H4 (cell line): ENCODE measurements around the gene LTB4R2. TPM values are rescaled to one million over a fixed set of nuclear protein-coding genes. Genes with fewer than 3 reads are reported as not detected.

Source experiments
- DNase-seq: peaks from one replicate; pipeline ENCODE4 v3.0.0-alpha.2; 2015; ENCODE audit warnings: low spot score
- total RNA-seq: library from RNA; depleted of rRNA; stranded (reverse); fragments of >200 nt; shearing (Covaris generic); gene quantifications from 2 replicates; pipeline ENCODE4 v1.2.3, GENCODE V29; 2014; rRNA removed

LTB4R2 gene, protein sequence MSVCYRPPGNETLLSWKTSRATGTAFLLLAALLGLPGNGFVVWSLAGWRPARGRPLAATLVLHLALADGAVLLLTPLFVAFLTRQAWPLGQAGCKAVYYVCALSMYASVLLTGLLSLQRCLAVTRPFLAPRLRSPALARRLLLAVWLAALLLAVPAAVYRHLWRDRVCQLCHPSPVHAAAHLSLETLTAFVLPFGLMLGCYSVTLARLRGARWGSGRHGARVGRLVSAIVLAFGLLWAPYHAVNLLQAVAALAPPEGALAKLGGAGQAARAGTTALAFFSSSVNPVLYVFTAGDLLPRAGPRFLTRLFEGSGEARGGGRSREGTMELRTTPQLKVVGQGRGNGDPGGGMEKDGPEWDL
- total RNA-seq: 0.33 and 0.45 TPM in 2 replicates

DNA sequence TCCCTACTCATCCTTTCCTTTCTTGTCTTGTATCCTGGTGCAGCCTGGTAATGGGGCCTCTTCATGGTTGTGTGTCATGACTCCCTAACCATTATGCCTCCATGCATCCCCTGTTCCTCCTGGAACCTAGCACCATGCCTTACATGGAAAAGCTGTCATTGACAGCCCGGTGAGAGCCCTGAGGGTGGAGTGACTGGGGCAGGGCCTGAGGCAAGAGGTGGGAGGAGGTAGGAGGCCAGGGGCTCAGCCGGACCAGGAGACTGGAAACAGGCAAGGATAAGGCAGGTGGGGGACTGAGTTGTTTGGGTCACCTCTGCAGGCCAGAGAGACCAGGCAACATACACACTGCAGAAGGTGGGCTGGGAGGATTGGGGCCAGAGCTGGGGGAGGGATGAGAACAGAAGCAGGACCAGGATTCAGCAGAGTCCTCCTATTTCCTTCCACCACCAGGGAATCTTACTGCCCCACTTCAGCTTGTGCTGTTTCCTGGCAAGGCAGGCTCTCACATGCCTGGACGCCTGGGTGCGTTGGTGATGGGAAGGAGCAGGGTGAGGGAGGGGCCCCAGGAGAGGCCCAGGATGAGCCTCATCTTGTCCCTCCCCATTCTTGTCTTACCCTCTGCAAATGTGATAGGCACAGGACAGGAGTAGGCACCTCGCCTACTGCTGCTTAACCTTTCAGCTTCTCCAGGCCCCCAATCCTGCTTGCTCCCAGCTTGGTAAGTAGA is at the start of gene LTB4R2:
TSS of gene LTB4R2 (plus strand) at position 603 of the 727 bp plus-strand sequence. CDS start 525 bp downstream, outside the sequence.
- DNase-seq: no peak

DNA sequence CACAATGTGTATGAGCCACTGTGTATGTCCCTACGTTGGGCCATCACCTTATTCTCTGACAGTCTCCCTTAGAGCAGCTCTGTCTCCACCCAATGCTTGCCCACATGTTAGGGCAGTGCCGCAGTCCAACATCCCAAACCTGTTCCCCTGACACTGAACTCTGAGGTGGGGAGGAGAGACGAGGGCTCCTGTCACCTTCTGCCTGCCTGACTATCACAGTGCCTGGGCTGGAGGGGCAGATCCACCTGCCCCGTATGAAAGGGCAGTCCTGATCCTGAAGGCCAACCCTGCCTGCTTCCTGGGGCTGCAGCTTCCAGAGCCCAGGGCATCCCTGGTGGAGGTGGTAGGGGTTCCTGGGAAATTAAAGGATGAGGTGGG is 49.2 kb upstream of the LTB4R2 start:
- DNase-seq: no peak

DNA sequence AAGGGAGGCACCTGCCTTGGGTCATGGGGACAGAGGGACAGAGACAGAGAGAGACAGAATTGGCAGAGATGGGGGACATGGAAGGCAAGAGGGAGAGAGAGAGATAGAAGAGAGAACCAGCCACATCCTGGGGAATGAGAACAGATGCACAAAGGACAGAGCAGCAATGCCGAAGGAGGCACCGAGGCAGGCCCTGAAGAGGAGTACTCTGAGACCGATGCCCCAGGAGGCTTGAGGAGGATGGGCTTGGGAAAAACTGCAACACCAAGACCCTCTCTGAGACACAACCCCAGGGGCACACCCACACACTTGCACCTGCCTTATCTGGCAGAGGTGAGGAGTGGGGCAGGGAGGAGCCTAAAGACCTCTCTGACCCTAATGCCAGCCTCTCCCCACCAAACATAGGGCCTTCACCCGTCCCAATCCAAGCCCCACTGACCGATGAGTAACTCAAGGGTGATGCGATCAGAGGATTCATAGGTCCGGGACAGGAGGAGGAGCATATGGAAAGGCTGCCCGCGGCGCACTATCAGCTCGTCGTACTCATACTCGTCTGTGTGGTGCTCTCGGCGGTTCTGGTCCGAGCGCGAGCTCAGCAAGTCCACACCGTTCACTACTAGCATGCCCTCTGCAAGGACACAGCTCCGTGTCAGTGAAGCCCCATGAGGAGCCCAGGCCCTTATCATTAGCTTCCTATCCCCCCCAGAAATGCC is 48.5 kb upstream of the LTB4R2 start:
- DNase-seq: no peak

DNA sequence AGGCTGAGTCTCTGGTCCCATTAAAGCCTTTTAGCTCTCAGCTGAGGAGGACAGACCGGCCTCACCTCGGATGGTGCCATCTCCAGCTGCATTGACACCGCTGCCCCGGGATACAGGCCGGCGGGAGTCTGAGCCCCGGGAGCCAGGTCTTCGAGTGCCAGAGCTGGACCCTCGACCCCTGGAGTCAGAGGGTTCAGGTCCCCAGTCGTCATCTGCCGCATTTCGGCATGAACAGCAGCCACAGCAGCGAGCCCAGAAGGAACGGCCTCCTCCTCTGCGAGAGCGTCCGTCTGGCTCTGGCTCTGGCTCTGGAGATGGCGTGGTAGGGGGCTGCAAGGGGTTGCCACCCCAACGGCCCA is 48.0 kb upstream of the LTB4R2 start:
- no peak for DNase-seq

DNA sequence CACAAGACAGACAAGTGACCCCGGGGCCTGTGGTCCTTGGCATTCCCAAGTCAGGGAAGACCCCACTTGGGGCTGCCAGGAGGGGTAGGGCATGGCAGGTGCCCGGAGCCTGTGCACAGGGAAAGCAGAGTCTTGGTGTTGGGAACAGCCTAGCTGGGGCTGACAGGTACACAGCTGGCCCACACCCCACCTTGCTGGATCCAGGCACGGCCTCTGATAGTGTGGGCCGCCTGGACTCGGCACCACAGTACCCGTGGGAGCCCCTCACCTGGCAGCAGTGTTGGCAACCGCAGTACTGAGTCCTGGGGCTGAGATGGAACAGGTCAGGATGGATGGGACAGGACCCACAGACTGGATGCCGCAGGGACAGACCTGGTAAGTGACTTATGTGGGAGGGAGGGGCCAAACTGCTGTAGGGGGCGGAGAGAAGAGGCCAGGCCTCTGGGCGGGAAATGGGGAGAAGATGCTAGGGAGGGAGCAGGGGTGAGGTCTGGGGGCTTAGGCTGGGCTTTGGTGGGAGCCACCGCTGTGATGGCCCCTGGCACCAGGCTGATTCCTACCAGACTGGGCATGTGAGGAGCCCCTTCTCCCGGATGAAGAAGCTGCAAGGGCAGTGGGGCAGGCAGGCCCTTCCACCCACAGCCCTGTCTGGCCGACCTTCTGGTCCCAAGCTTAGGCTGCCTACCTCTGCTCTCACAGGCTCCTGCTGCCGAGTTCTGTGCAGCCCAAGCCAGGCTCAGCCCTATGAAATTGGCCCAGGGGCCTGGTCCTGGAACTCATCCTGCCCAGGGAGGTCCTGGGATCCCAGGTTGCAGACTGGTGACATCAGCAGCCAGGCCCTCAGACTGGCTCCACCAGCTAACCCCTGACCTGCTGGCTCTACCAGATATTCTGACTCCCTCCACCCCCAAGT is 46.9 kb upstream of the LTB4R2 start, which contains the start of gene TGM1:
TSS of gene TGM1 (minus strand) at position 357 of the 913 bp plus-strand sequence. CDS start 825 bp downstream, outside the sequence.
- no peak for DNase-seq

DNA sequence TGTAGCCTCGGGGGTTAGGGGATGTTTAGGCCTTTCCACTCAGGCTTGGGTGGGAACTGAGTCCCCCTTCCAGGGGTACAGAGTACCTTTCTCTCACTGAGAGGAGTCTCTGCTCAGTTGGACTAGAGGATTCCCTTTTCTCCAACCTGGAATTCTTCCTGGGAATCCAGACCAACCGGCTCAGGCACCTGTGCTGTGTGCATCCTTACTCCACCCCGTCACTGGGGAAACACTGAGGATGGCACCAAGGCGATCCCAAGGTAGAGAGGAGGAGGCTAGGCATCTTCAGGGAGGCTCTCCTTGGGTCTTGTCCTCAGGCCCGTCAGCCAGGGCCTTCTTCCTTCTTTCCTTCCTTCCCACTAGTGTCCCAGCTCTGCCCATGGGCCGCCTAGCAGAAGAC is 46.1 kb upstream of the LTB4R2 start:
- DNase-seq: no peak

DNA sequence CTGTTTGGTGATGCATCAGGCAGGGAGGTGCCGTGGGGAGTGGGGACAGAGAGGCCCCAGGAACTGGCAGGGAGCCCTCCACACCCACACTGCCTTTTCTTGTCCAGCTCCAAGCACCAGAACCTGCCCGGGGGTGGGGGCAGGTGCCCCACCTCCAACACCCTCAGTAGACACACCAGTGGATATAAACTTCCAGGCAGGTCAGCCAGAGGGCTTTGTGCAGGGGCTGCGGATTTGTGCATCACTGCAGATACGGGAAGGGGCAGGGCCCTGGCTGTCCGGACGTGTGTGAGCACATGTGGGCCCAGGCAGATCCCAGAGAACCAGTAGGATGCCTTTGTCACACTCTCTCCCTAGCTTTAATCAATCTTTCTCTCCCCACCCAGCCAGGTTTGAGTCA is 45.6 kb upstream of the LTB4R2 start:
- DNase-seq: no peak

DNA sequence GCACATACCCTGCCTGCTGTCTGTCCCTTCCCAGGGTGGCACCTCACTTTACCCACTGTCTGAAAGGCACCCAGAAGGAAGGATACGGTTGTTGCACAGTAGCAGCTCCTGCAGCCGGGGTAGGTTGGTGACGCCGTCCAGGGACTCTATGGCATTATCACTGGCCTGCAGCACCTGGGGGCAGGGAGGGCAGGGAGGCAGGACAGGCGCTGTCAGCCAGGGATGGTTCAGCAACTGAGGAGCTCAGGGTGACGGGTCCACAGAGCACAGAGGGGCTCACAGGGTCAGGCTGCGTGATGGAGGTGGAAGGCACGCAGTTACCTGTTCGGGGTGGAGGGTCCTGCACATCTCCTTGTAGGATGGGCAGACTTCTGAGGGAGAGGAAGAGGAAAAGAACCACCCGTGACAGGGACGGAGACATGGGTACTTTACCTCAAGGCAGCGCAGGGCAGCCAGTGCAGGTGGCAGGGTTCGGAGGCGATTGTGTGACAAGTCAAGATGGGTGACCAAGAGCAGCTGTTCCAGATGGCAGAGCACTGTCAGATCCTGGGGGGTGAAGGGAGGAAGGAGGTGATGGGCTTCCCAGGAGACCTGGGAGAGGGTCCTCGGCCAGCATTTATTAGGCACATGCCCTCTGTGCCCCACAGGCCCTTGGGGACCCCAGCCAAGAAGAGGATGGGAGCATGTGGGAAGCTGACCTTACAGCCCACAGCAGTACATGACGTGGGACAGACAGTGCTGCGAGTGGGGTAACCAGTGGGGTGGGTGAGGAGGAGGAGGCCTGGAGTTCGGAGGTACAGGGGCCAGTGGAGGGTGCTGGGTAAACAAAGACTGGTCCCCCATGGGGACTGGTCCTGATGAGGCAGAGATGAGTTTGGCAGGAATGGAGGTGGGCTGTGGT is 43.3 kb upstream of the LTB4R2 start:
- DNase-seq: no peak

DNA sequence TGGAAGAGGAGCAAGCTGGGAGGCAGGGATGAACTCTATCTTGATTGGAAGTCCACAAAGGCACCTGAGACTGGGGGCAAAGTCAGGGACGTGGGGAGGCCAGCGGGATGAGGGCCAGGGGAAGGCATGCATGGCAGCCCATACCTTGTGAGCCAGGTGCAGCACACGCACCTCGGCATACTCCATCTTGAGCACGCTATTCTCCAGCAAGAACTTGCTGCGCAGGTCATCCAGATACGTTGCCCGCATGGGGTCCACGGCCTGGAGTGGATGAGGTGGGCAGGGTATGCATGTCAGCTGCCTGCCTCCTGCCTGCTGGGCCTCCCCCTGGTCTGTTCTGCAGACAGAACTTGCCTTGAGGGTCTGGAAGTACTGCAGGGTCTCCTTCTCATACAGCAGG is 42.4 kb upstream of the LTB4R2 start:
- no peak for DNase-seq

DNA sequence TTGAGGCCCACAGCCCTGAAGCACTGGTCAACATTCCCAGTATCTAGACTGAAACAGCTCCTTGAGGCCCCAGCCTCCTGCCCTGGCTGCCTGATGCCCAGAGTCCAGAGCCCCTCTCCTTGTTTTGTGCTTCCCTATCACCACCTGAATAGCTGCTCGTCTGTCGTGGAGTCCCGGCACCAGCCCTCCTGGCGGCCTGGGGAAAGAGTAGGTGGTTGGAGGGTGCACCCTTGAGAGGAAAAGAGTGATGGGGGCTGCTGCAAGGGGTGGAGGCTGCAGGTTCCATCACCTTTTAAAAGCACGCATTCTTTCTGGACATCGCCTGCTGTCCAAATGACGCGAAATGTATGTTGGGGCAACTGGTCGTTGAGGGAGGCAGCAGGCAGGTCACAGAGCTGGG is 41.7 kb upstream of the LTB4R2 start:
- no peak for DNase-seq

DNA sequence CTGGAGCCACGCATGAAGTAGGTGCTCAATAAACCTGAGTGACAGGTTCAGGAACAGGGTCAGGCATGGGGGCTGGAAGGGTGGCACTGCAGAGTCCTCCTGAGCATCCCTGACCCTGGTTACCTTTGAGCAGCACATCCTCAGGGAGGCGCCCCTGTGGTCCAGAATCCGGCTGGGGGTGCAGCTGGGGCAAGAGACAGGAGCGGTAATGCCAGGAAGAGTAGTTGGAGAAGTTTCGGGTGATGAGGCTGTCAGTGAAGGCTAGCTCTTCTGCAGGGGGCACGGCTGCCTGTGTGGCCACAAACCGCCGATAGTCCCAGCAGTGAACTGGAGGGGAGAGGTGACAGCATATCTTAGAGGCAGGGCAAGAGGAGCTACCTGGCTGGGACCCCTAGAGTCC is 40.6 kb upstream of the LTB4R2 start:
- no peak for DNase-seq

DNA sequence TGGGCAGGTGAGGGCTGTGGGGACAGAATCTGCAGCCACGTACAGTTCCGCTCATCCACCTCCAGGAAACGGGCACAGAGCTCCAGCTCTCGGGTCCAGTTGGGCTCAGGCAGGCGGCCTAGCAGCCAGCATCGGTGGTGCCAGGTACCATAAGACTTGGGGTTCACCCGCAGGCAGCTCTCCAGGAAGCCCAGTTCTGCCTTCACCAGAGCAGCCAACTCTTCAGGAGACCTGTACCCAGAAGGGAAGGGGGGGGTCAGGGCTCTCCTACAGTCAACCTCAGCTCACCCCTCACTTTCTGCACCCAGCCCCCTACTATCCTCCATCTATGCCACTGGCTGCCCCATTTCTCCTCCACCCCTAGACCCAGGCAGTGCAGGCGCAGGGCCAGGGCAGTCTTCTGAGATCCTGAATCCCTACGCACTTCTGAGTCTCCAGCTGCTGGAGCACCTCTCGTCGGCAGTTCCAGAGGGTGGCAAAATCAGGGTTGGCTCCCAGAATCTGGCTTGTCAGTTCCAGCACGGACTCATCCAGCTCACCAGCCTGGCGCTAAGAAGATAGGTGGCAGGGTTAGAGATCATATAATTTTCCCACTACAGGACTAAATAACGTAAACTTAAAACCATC is 39.9 kb upstream of the LTB4R2 start:
- DNase-seq: no peak

DNA sequence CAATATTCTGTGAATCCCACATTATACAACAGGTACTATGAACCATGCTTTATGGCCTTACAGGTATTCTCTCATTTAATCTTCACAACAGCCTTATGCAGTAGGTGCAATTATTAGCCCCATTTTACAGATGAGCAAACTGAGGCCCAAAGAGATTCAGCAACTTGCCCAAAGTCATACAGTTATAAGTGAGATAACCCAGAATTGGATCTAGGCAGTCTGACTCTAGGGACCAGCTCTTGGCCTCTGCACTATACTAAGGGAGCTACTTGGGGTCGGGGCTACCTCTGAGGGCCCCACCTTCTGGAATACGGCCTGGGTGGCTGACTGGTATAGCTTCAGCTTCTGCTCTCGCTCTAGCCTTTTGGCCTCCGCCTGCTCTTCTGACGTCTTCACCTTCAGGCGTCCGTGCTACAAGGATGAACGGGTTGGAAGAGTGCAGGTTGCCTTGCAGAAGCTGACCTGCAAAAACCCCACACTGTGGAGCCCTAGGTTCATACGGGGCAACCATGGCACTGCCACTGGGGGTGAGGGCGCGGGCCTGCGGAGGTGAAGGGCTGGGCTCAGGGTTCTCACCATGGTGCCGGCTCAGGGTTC is 39.3 kb upstream of the LTB4R2 start:
- DNase-seq: no peak

DNA sequence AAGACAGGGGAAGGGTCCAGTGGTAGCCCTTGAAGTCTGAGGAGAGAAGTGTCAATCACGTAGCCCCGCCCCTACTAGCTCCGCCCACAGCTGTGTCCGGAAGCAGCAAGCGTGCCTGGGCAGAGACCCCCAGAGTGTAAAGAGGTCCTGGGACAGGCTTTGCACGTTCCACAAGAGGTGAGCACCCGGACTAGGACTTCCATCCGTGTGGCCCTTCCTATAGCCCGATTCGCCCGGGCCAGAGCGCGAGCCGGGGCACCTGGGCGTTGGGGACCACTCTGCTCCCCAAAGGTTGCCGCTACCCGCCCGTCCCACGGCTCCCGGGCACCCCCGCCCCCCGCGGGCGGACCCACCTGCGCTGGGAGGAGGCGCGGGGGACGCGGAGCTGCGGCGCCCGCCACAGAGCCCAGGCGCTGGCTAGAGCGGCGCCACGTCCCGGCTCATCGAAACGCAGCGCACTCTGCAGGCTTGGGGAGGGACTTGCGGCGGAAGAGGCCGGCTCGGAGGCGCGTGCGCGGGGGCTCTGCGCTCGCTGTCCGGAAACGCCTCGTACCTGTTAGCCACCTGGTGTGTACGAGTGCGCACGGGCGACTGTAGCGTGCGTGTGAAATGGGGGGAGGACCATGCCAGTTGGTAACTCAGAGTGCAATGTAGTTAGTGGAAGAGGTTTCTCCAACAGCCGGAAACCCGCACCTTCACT is 38.7 kb upstream of the LTB4R2 start, which contains the start of gene RABGGTA:
TSS of gene RABGGTA (minus strand) at position 464 of the 700 bp plus-strand sequence. CDS start 482 bp downstream, outside the sequence.
- peak; percentile 84 for DNase-seq

DNA sequence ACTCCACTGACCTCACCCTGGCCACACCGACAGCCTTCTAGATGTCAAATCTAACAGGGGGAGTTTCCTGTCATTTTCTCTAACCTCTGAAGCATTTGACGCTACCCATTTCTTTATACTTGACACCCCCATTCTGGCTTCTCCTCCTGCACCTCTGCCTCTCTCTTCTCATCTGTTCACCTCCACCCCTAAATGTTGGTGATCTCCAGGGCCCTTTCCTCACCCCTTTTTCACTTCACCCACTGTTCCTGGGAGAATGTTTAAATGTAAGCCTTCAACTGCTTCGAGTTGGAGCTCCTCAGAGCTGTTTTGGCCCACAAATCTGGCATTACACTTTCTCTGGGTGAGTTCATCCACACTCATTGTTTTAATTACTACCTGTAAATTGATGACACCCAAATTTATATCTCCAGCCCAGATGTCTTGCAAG is 38.1 kb upstream of the LTB4R2 start:
- DNase-seq: no peak

DNA sequence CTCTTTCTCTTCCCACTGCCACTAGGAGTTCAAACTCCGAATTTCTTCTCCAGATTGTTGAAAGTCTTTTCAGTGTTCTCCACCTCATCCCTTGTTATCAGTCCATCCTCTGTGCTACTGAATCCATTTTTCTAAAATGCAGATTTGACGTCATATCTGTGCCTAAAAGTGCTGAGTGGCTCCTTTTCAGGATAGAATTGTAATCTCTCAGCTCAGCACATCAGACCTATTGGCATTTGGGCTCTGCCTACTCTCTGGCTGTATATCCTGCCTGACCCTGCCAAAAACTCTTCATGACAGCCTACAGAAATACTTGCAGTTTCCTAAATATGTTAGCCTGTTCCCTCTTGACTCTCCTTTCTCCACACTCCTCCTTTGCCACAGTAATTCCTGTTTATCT is 37.5 kb upstream of the LTB4R2 start:
- DNase-seq: no peak

DNA sequence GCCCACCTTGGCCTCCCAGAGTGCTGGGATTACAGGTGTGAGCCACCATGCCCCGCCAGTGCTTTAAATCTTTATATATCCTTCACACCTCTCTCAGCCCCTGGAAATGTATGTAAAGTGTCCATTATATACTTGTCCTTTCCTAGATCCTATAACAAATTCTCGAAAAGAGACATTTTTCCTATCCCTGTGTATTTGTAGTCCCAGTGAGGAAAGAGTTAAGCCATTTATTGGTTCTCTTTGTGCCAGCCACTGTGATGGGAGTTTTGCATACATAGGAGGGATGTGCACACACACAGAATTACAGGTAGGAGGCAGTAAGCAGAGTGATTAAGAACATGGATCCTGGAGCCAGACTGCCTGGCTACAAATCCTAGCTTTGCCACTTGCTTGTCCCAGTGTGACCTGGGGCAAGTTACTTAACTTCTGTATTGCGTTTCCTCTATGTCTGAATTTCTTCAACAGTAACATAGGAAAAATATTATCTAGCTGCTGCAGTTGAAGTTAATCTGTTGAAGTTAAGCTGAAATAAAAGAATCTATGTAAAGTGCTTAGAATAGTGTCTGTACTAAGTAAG is 36.4 kb upstream of the LTB4R2 start:
- DNase-seq: no peak

DNA sequence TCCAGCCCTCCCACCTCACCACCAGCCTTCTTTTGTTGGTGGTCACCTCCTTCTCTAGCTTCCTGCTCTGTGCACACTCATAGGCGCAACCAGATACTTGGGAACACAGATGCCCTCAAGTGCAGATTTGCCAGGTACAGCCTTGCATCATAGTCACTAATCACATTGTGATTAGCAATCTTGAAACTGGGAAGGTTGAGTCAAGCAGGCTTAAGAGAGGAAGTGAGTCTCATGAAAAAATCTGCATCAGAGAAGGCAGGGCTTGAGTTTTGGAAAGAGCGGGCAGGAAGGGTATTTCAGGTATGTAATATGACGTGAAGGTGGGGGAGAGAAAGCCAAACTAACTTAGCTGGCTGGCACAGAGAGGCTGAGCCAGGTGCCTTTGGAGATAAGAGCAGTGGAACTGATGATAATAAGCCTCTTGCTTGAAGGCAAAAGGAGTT is 35.8 kb upstream of the LTB4R2 start:
- no peak for DNase-seq
